AG04449 (cell line): ENCODE results near the gene SPNS2.

Experiments used
- CTCF ChIA-PET: fragments of 350-600 bp; formaldehyde crosslinking; extraction: SDS; loops from one replicate; lab custom pipeline; 2021; ENCODE audit warnings: antibody characterized with exemption; lab: Yijun Ruan, JAX
- POLR2A ChIA-PET: fragments of 400-600, 350-600 bp; formaldehyde crosslinking; extraction: SDS; loops from one replicate; lab custom pipeline; 2020; ENCODE audit warnings: antibody characterized with exemption, inconsistent platforms; lab: Yijun Ruan, JAX
- DNase-seq: peaks from one replicate; pipeline ENCODE4 v3.0.0-alpha.2; 2010; ENCODE audit warnings: low read depth, low spot score
- H3K4me3 ChIP-seq: 2 replicates; pipeline ENCODE4 v1.5.1; 2011; ENCODE audit warnings: low read depth, mild to moderate bottlenecking, control low read depth, low read length
- CTCF ChIP-seq: IDR thresholded peaks from one replicate; pipeline ENCODE4 v1.5.1; 2011; ENCODE audit warnings: mild to moderate bottlenecking, moderate library complexity, low read length, control low read depth, inconsistent platforms; ENCODE audit not compliant: insufficient read depth; ENCODE audit errors: missing control alignments

The SPNS2 gene

GRCh38 chr17:4548061-4548461 is 49.4 kb downstream of the SPNS2 start:
- POLR2A ChIA-PET, result no interaction called here
- H3K4me3 ChIP-seq, result no peak overlapping the region

DNA sequence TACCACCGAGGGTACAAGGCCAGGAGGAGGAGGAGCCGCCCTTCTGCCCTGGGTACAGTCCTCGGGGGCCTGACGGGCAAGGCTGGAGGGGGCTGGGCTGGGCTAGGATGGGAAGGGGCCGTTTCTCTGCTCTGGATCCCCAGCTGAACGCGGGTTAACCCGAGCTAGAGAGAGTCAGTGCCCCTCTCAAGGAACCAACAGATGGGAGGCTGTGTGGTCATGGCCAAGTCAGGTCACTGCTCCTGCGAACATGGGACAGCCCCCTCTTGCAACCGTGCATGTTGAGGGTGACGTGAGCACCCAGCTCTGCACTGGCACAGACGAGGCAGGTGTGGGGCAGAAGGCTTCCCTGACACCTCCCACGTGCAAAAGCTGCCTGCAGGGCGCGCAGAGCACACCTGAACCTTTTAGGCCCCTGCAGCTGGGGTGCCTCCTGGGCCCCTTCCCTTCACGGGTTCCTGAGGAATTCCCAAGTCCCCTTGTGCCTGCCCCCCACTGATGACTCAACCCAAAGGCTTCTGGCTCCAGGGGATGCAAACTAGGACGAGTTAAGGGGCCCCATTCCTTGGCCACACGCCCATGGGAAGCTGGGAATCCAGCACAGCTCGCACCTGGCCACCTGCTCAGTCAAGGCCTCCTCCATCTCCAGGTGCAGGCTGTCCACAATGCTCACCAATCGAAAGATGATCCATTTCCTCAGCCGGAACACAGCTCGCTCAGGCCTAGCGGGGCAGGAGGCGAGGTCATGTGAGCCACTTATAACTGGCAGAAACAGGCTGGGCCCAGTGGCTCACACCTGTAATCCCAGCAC is 50.2 kb downstream of the SPNS2 start:
- no peak for TF ChIP-seq CTCF
- no peak overlapping the region for H3K4me3 ChIP-seq
- ChIA-PET CTCF (interaction anchor here (0.8 to 13.2 kb wide), 3 partner anchors 14 to 128 kb away, joined by 3 to 137 read pairs (median 3); no protein-coding TSS in a partner anchor), POLR2A (no interaction called here)
- no peak for DNase-seq

More at GRCh38 chr17:4548061-4548461, 49.4 kb downstream of the SPNS2 start:
- CTCF ChIA-PET, result interaction anchor here (1.6 to 13.2 kb wide), 2 partner anchors 18 to 127 kb away, joined by 3 to 137 read pairs; no protein-coding TSS in a partner anchor
- DNase-seq, result no peak
- TF ChIP-seq CTCF, result no peak

DNA sequence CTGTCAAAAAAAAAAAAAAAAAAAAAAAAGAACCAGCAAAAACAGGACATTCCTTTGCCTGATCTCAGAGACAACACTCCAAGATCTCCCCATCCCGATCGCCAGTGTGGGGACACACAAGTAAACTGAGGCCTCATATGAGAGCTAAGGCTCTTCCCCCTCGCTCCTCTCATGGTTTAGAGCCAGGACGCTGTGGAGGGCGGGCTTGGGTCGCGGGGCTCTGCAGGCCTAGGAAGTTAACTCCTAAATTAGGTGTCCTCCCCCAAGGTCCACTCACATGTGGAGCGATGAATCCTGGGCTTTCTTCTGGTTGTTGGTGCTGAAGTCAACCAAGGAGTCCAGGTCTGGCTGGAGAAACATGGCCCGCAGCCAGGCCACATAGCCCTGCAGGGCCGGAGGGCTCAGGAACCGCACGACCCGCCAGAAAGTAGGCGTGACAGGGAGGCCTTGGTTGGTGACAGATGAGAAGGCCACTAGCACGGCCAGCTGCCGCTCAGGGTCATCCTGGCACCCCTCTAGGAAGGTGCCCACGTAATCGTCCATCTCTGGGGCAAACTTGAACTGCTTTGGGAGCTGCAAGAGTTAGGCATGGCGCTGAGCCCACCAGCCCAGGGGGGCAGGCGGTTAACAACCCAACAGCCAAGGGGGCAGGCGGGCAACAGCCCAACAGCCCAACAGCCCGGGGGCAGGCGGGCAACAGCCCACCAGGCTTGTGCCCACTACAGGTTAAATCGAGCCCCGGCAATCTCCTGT is 51.3 kb downstream of the SPNS2 start:
- POLR2A ChIA-PET, result no interaction called here

DNA sequence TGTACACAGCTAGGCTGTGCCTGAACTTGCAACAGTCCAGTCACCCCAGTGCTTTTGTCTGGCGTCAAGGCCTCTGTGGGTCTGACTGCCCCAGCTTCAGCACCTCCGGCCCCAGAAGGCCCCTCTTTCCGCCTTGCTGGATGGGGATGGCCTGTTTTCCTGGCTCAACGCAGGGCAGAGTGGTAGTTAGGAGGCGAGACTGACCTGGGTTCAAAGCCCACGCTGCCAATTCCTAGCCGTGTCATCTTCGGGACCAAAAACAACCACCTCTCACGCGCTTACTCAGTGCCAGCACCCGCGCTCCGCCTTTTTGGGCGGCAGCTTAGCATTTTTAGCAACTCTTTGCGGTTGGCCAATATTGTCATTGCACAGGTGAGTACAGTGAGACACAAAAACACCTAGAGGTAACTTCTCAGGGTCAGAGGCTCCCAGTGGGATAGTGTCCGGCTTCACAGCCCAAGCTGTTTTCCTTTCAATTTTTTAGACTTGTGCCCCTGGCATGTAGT is 51.9 kb downstream of the SPNS2 start:
- TF ChIP-seq CTCF, result no peak
- no peak for DNase-seq
- ChIA-PET POLR2A (no interaction called here), CTCF (interaction anchor here (0.7 to 13.2 kb wide), 4 partner anchors 10 to 140 kb away, joined by 3 to 137 read pairs (median 4); no protein-coding TSS in a partner anchor)
- no peak overlapping the region for H3K4me3 ChIP-seq

More for the DNA sequence above, 51.3 kb downstream of the SPNS2 start:
- no peak for DNase-seq
- H3K4me3 ChIP-seq, result no peak overlapping the region
- CTCF ChIA-PET, result interaction anchor here (0.7 to 13.2 kb wide), 5 partner anchors 9 to 139 kb away, joined by 3 to 137 read pairs (median 3); no protein-coding TSS in a partner anchor
- no peak for TF ChIP-seq CTCF

DNA sequence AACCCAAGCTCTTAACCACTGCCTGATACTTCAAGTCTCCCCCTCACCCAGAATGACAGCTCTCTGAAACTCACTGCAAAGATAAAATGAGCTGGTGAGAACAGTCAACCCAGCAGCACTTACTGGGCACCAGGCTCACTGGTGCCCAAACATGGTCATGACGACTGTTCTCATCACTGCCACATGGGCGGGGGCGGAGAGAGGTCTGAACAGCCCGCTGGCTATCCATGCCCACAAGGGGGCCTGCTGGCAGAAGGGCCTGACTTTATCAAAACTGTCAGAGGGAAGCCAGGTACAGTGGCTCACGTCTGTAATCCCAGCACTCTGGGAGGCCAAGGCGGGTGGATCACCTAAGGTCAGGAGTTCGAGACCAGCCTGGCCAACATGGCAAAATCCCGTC is 52.5 kb downstream of the SPNS2 start:
- DNase-seq, result no peak
- no peak overlapping the region for H3K4me3 ChIP-seq
- peak; percentile 10 for TF ChIP-seq CTCF
- CTCF ChIA-PET, result interaction anchor here (1.9 to 13.2 kb wide), 2 partner anchors 12 to 15 kb away, joined by 5 to 137 read pairs; no protein-coding TSS in a partner anchor
- POLR2A ChIA-PET, result no interaction called here
